ENCODE measurements around the gene PROS1.

DNA sequence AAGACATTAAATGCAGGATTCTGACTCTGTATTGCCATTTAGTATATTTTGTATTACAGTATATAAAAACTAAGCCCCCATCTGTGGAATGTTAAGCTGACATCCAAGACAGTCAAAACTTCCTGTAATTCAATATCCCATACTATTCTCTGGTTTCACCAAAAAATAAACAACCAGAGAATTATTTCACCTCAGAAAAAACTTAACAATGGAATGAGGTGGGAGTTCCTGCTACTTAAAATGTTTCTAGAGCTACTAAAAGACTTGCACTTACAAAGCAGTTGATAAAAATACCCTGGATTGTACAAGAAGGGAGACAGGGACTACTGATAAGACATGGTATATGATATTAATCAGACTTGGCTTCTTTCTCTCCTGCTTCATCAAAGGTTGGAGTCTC lies 14.6 kb upstream of the PROS1 start:
- TF ChIP-seq, protein P1, sequence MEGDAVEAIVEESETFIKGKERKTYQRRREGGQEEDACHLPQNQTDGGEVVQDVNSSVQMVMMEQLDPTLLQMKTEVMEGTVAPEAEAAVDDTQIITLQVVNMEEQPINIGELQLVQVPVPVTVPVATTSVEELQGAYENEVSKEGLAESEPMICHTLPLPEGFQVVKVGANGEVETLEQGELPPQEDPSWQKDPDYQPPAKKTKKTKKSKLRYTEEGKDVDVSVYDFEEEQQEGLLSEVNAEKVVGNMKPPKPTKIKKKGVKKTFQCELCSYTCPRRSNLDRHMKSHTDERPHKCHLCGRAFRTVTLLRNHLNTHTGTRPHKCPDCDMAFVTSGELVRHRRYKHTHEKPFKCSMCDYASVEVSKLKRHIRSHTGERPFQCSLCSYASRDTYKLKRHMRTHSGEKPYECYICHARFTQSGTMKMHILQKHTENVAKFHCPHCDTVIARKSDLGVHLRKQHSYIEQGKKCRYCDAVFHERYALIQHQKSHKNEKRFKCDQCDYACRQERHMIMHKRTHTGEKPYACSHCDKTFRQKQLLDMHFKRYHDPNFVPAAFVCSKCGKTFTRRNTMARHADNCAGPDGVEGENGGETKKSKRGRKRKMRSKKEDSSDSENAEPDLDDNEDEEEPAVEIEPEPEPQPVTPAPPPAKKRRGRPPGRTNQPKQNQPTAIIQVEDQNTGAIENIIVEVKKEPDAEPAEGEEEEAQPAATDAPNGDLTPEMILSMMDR (IDR thresholded peaks at IDR 0.05; ENCODE audit: low read depth, low read length): no peak
- TF ChIP-seq MYC (IDR thresholded peaks at IDR 0.05; ENCODE audit: low read depth, low read length): no peak
- no peak for TF ChIP-seq POLR2A (IDR thresholded peaks at IDR 0.05; ENCODE audit: extremely low read depth, insufficient read length)
- no peak for TF ChIP-seq MAX (IDR thresholded peaks at IDR 0.05; ENCODE audit: low read depth, low read length)

Data from NB4 (cell line).